ENCODE results near the gene STON2. TPM values are rescaled to one million over a fixed set of nuclear protein-coding genes. Genes with fewer than 3 reads are reported as not detected.

Gene STON2
- total RNA-seq, 1 donor from 2014 or later: 24.0 TPM

- Mint-ChIP-seq H3K36me3 (ENCODE audit: low read depth) (peaks cover 13% of the 10 kb centered on the region), H3K27me3 (ENCODE audit: low read depth) (no peaks in the 10 kb centered on the region), H3K4me1 (peaks cover 19% of the 10 kb centered on the region), H3K9me3 (no peaks in the 10 kb centered on the region), H3K27ac (ENCODE audit: unreplicated experiment) (no peak overlapping the region), H3K4me3 (no peak overlapping the region)
- TF ChIP-seq CTCF (conservative IDR thresholded peaks at IDR 0.05): no peak
- DNase-seq (ENCODE audit: low read depth, low spot score): no peak
Measured at GRCh38 chr14:81323093-81323492, 77.0 kb downstream of the STON2 start.

GRCh38 chr14:81319946-81320345, 80.2 kb downstream of the STON2 start:
- Mint-ChIP-seq H3K4me1 (peaks cover 36% of the 10 kb centered on the region), H3K36me3 (ENCODE audit: low read depth) (peaks cover 19% of the 10 kb centered on the region), H3K27me3 (ENCODE audit: low read depth) (no peaks in the 10 kb centered on the region), H3K27ac (ENCODE audit: unreplicated experiment) (no peak overlapping the region), H3K4me3 (no peak overlapping the region), H3K9me3 (no peaks in the 10 kb centered on the region)
- no peak for DNase-seq (ENCODE audit: low read depth, low spot score)
- TF ChIP-seq CTCF (conservative IDR thresholded peaks at IDR 0.05): no peak

- no peak for TF ChIP-seq CTCF (conservative IDR thresholded peaks at IDR 0.05)
- Mint-ChIP-seq H3K4me1 (peaks cover 37% of the 10 kb centered on the region), H3K27ac (ENCODE audit: unreplicated experiment) (no peak overlapping the region), H3K36me3 (ENCODE audit: low read depth) (peaks cover 19% of the 10 kb centered on the region), H3K4me3 (no peak overlapping the region), H3K9me3 (no peaks in the 10 kb centered on the region), H3K27me3 (ENCODE audit: low read depth) (no peaks in the 10 kb centered on the region)
- no peak for DNase-seq (ENCODE audit: low read depth, low spot score)
Measured at GRCh38 chr14:81319314-81319713, 80.8 kb downstream of the STON2 start.

- Mint-ChIP-seq H3K27ac (ENCODE audit: unreplicated experiment) (peak overlapping the region; percentile 96), H3K9me3 (no peaks in the 10 kb centered on the region), H3K27me3 (ENCODE audit: low read depth) (no peaks in the 10 kb centered on the region), H3K36me3 (ENCODE audit: low read depth) (peaks cover 13% of the 10 kb centered on the region), H3K4me3 (peak overlapping the region; percentile 33), H3K4me1 (peaks cover 40% of the 10 kb centered on the region)
- DNase-seq (ENCODE audit: low read depth, low spot score): no peak
- TF ChIP-seq CTCF (conservative IDR thresholded peaks at IDR 0.05): no peak
Measured at GRCh38 chr14:81315341-81315740, 84.8 kb downstream of the STON2 start.

DNA sequence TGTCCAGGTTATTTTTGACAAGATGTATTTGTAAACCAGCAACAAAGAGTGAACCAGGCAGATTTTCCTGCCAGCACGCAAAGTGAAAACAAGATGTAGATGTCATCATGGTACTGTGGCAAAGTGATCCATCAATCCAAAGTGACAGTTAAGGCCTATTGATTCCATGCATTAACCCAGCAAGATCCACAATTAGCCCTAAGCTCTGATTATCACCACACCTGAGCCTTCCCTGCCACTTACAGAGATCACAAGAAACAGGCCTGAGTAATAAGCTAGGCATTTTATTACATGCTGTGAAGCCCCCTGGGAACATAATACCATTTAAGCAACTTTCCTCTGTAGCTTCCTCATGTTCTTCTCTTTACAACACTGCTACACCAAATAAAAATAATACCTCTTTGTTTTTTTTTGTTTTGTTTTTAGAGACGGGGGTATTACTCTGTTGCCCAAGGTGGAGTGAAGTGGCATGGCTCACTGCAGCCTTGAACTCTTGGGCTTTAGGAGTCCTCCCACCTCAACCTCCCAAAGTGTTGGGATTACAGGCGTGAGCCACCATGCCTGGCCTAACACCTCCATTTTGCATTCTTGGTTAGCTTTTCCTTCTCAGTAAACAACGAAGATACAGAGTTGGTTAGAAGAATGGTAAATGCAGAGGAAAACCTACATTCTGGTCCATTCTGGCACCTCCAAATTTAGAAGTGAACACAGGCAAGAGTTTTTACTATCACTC, 85.5 kb downstream of the STON2 start:
- TF ChIP-seq CTCF (conservative IDR thresholded peaks at IDR 0.05): no peak
- Mint-ChIP-seq H3K27me3 (ENCODE audit: low read depth) (no peaks in the 10 kb centered on the region), H3K36me3 (ENCODE audit: low read depth) (peaks cover 8% of the 10 kb centered on the region), H3K4me1 (peaks cover 40% of the 10 kb centered on the region), H3K4me3 (peak overlapping the region; percentile 33), H3K27ac (ENCODE audit: unreplicated experiment) (peak overlapping the region; percentile 96), H3K9me3 (no peaks in the 10 kb centered on the region)
- DNase-seq (ENCODE audit: low read depth, low spot score): no peak
